Right atrium auricular region (tissue), 2 donors: ENCODE measurements around the gene SPAG16. TPM values are rescaled to one million over a fixed set of nuclear protein-coding genes. Genes with fewer than 3 reads are reported as not detected.

Experiments
- DNase-seq: peaks from one replicate; pipeline ENCODE4 v3.0.0-alpha.2; 2019; ENCODE audit warnings: low spot score
- H3K27ac ChIP-seq, 2 donors: fragments of 200-600 bp; sonication (generic); 1 replicate in 1 of 2; 2 replicates in 1 of 2; pipeline ENCODE4 v1.5.1; 2016 to 2019
- H3K27me3 ChIP-seq, 2 donors: fragments of 200-600 bp; sonication (generic); one replicate each; pipeline versions ENCODE4 v1.5.1 to v1.6.0; 2017 to 2019
- H3K36me3 ChIP-seq: fragments of 200-600 bp; sonication (generic); one replicate; pipeline ENCODE4 v1.5.1; 2016
- H3K4me1 ChIP-seq, 2 donors: fragments of 200-600 bp; sonication (generic); one replicate each; pipeline versions ENCODE4 v1.5.1 to v1.6.0; 2017 to 2019
- H3K4me3 ChIP-seq, 2 donors: fragments of 200-600 bp; sonication (generic); 1 replicate in 1 of 2; 2 replicates in 1 of 2; pipeline ENCODE4 v1.5.1; 2017 to 2019; ENCODE audit warnings: mild to moderate bottlenecking in 1 of 2, moderate library complexity in 1 of 2
- H3K9me3 ChIP-seq, 2 donors: fragments of 200-600 bp; sonication (generic); one replicate each; pipeline ENCODE4 v1.5.1; 2019
- CTCF ChIP-seq, 2 donors: fragments of 200-600 bp; sonication (generic); IDR thresholded peaks; one replicate each; pipeline ENCODE4 v1.5.1; 2019; ENCODE audit warnings: antibody characterized with exemption in 2 of 2
- total RNA-seq, 2 donors: library from RNA; depleted of rRNA; stranded (reverse); fragments of >200 nt; gene quantifications; one replicate each; pipeline ENCODE4 v1.1.0, GENCODE V29; 2016

The SPAG16 gene
- total RNA-seq, 2 donors from 2014 or later, result 17.3 to 18.3 TPM

GRCh38 chr2:213247566-213247965 lies 36.7 kb upstream of the SPAG16 start:
- TF ChIP-seq CTCF (IDR thresholded peaks at IDR 0.05), result no peak
- Histone ChIP-seq H3K9me3 (no peaks in the 10 kb centered on the region), H3K4me3 (no peak overlapping the region), H3K27me3 (no peaks in the 10 kb centered on the region), H3K36me3 (no peaks in the 10 kb centered on the region), H3K27ac (no peak overlapping the region), H3K4me1 (no peaks in the 10 kb centered on the region)
- no peak for DNase-seq

DNA sequence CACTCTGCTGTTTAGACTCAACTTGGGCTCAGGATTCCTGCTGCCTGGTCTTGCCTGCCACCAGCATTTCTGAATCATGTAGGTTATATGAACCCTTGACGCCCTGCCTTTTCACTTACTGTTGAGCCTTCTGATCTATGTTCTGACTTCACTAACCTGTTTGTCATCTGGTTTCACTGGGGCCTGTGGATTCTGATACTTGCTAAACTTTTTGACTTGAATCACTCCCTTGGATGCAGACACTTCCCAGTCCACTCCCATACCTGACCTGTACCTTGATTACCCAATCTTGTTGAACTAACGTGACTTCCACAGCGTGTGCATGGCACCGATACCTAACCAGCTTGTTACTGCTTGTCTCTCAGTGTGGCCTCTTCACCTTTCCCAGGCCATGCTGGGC lies 35.6 kb upstream of the SPAG16 start:
- DNase-seq, result no peak
- Histone ChIP-seq H3K4me1 (no peaks in the 10 kb centered on the region), H3K27ac (no peak overlapping the region), H3K27me3 (no peaks in the 10 kb centered on the region), H3K9me3 (no peaks in the 10 kb centered on the region), H3K4me3 (no peak overlapping the region), H3K36me3 (no peaks in the 10 kb centered on the region)
- TF ChIP-seq CTCF (IDR thresholded peaks at IDR 0.05), result no peak

DNA sequence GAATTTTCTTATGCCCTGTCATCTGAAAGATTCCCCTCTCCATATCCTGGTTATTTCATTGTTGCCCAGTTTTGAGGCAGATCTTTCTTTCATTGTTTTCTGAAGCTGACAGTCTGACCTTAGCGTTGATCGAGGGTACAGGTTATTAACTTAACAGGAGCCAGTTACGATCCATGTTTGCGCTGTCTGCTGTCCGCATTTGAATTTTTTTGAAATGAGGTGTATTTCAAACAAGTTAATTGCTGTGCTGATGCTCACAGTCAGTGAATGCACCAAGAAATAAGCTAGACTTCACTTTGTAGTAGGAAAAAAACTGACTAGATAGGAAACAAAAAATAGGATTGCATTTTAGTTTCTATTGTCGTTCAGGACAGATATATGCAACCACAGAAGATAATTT lies 34.8 kb upstream of the SPAG16 start:
- Histone ChIP-seq H3K36me3 (no peaks in the 10 kb centered on the region), H3K27me3 (no peaks in the 10 kb centered on the region), H3K27ac (no peak overlapping the region), H3K9me3 (no peaks in the 10 kb centered on the region), H3K4me3 (no peak overlapping the region), H3K4me1 (no peaks in the 10 kb centered on the region)
- DNase-seq, result no peak
- no peak for TF ChIP-seq CTCF (IDR thresholded peaks at IDR 0.05)

- TF ChIP-seq CTCF (IDR thresholded peaks at IDR 0.05), result peak; percentile 42 to 74
- Histone ChIP-seq H3K4me1 (no peaks in the 10 kb centered on the region), H3K36me3 (no peaks in the 10 kb centered on the region), H3K27me3 (no peaks in the 10 kb centered on the region), H3K27ac (no peak overlapping the region), H3K9me3 (no peaks in the 10 kb centered on the region), H3K4me3 (no peak overlapping the region)
- no peak for DNase-seq
These were observed 32.6 kb upstream of the SPAG16 start for GRCh38 chr2:213251618-213252017.

DNA sequence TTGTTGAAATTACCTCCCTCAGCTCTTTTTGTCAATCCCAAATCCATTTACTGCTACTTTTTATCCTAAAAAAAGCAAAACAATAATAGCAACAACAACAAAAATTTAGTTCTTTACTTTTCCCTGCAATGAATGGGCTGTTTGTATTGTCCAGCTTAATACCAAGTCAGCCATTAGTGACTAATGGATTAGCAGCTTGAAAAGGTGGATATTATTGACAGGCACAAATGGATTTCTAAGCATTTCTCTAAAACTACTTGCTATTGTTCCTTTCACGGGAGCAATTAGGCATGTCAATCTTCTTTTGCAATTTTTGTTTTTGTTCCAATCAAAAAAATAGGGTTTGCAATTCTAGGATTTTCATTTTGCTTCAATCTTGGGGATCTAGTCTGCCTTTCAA lies 32.1 kb upstream of the SPAG16 start:
- H3K4me1 ChIP-seq, result no peaks in the 10 kb centered on the region
- no peaks in the 10 kb centered on the region for H3K27me3 ChIP-seq
- H3K36me3 ChIP-seq, result no peaks in the 10 kb centered on the region
- H3K9me3 ChIP-seq, result no peaks in the 10 kb centered on the region
- no peak for DNase-seq
- no peak for TF ChIP-seq CTCF (IDR thresholded peaks at IDR 0.05)
- no peak overlapping the region for H3K27ac ChIP-seq
- no peak overlapping the region for H3K4me3 ChIP-seq

DNA sequence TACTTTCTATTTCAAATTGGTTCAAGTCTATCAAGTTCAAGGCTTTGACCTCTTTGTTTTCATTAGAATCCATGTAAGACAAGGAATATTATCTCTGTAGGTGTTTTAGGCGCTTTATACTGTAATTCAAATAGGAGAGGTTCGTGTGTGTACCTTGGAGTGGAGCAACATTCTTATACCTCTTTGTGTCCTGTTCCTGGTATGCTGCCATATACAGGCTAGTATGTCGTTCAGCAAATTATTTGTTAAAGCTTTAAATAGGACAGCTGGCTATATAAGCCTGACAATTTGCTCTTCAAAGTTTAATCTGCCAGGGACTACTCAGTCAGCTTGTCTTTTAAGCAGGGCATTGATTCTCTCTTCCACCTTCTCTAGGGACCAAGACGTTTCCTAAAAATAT lies 31.1 kb upstream of the SPAG16 start:
- no peak for DNase-seq
- no peak for TF ChIP-seq CTCF (IDR thresholded peaks at IDR 0.05)
- Histone ChIP-seq H3K4me1 (no peaks in the 10 kb centered on the region), H3K36me3 (no peaks in the 10 kb centered on the region), H3K9me3 (no peaks in the 10 kb centered on the region), H3K27ac (no peak overlapping the region), H3K27me3 (no peaks in the 10 kb centered on the region), H3K4me3 (no peak overlapping the region)
